Glomerular endothelial cell (primary cell): ENCODE results near the gene ALOXE3. TPM values are rescaled to one million over a fixed set of nuclear protein-coding genes. Genes with fewer than 3 reads are reported as not detected.

ENCODE experiments used
- DNase-seq: peaks from one replicate; pipeline ENCODE4 v3.0.0-alpha.2; 2011; ENCODE audit warnings: low read depth, low spot score; ENCODE audit errors: extremely low read depth
- total RNA-seq: library from RNA; depleted of rRNA; stranded (reverse); fragments of >200 nt; gene quantifications from 2 replicates; pipeline ENCODE4 v1.2.3, GENCODE V29; 2015

The ALOXE3 gene
- total RNA-seq, 1 donor from 2014 or later: not detected

- DNase-seq: no peak
Measured at GRCh38 chr17:8142887-8143580, 24.7 kb upstream of the ALOXE3 start.

GRCh38 chr17:8142158-8142886, 24.0 kb upstream of the ALOXE3 start:
- DNase-seq: no peak

- no peak for DNase-seq
Measured at GRCh38 chr17:8141741-8142140, 23.4 kb upstream of the ALOXE3 start.

GRCh38 chr17:8141045-8141444, 22.7 kb upstream of the ALOXE3 start:
- no peak for DNase-seq

- DNase-seq: no peak
Measured at GRCh38 chr17:8140065-8141029, 22.0 kb upstream of the ALOXE3 start.

- peak; percentile 98 for DNase-seq
Measured at GRCh38 chr17:8138672-8139371, 20.5 kb upstream of the ALOXE3 start.

GRCh38 chr17:8138374-8138671, 20.0 kb upstream of the ALOXE3 start:
- DNase-seq: no peak

- no peak for DNase-seq
Measured at GRCh38 chr17:8137645-8138373, 19.5 kb upstream of the ALOXE3 start.

GRCh38 chr17:8133941-8134340, 15.6 kb upstream of the ALOXE3 start:
- DNase-seq: no peak

GRCh38 chr17:8133399-8133798, 15.1 kb upstream of the ALOXE3 start:
- no peak for DNase-seq

GRCh38 chr17:8131844-8132441, 13.6 kb upstream of the ALOXE3 start:
- DNase-seq: no peak

- no peak for DNase-seq
Measured at GRCh38 chr17:8128125-8128784, 9.9 kb upstream of the ALOXE3 start.

- no peak for DNase-seq
Measured at GRCh38 chr17:8126491-8127066, 8.3 kb upstream of the ALOXE3 start.

GRCh38 chr17:8125947-8126490, 7.7 kb upstream of the ALOXE3 start:
- no peak for DNase-seq

- no peak for DNase-seq
Measured at GRCh38 chr17:8125154-8125946, 7.0 kb upstream of the ALOXE3 start.

GRCh38 chr17:8124350-8125153, 6.2 kb upstream of the ALOXE3 start:
- DNase-seq: no peak
